WTC11 (cell line): ENCODE data around the gene IL13RA2.

Experiments used
- CTCF ChIP-seq: fragments of 200-600 bp; IDR thresholded peaks from 2 replicates; pipeline ENCODE4 v1.8.0; 2022; ENCODE audit warnings: antibody characterized with exemption
- SP1 ChIP-seq: sonication (generic); formaldehyde crosslinking; conservative IDR thresholded peaks from 2 replicates; pipeline ENCODE4 v1.8.1; 2022; ENCODE audit warnings: missing genetic modification reagents

- TF ChIP-seq CTCF (no peak), SP1 (CRISPR knock-in tag) (no peak)
Observed at GRCh38 chrX:114999906-115000305, 17.5 kb downstream of the IL13RA2 start.
